Adipose tissue (tissue), 3 donors: ENCODE data around the gene SNX20. TPM values are rescaled to one million over a fixed set of nuclear protein-coding genes. Genes with fewer than 3 reads are reported as not detected.

Source experiments
- H3K27ac ChIP-seq: one replicate; pipeline ENCODE4 v1.5.1; 2013; ENCODE audit warnings: low read depth, low read length
- WGBS, 3 donors: extraction: QIAGEN DNeasy Blood & Tissue Kit; methylation state at CpG; one replicate each; pipeline ENCODE4 v1.1.7; 2013; 5-methylcytosine and 5-hydroxymethylcytosine counted together
- polyA plus RNA-seq, 3 donors: library from polyadenylated mRNA; stranded (reverse); fragments of 200-250 nt; gene quantifications; one replicate each; pipeline ENCODE4 v1.2.3, GENCODE V29; 2013
- donor health status: healthy with polysubstance abuse.
- donor health status: Bipolar disorder and iron deficiency.
- donor health status: healthy.

The SNX20 gene, protein sequence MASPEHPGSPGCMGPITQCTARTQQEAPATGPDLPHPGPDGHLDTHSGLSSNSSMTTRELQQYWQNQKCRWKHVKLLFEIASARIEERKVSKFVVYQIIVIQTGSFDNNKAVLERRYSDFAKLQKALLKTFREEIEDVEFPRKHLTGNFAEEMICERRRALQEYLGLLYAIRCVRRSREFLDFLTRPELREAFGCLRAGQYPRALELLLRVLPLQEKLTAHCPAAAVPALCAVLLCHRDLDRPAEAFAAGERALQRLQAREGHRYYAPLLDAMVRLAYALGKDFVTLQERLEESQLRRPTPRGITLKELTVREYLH
- polyA plus RNA-seq = 1 to 10 TPM in 2 of 3 donors, under 1 TPM in 1; 0.35 to 3.8 (median 1.8) TPM

DNA sequence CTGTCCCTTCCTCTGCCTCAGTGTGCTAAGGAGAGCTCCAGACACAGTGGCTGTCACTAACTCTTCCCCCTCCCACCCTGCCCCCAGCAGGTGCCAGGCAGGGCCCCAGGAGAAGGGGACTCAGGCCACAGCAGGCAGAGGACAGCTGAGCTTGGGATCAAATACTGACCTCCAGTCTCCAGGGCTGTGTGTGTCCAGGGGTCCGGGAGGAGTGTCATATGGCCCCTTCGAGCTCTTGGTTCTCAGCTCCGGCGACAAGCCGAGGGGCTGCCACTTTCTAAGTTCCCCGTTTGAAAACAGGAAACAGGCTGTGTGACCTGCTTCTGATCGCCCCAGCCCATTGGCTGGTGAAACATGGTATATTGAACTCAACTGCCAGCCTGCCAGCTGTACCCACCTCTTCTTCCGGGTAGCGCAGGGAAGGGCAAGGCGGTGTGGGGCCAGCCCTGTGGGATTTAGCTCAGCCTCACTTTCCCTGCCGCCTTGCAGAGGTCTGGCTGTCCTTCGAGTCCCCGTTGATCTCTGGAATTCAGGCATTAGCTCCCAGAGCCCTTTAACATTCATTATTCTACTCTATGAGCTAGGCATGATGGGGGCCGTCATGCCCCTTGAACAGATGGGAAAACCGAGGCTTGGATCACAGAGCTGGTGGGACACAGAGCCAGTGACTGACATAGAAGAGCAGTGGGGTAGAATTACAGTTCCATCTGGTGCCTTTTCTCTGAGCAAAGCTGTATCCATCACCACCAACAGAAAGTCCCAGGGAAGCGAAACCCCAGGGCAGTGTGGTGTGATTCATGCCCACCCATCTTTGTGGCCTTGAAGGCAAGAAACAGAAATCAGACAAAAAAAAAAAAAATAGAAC is at the start of gene SNX20:
Gene SNX20 (minus strand): TSS at position 292 of the 865 bp plus-strand sequence. CDS start 3,786 bp downstream, outside the sequence.
- no peak within 1 kb of the TSS for H3K27ac ChIP-seq
- 46 to 77% (median 52%) methylated on average over 16 of the region's 16 CpGs for WGBS, 3 donors

DNA sequence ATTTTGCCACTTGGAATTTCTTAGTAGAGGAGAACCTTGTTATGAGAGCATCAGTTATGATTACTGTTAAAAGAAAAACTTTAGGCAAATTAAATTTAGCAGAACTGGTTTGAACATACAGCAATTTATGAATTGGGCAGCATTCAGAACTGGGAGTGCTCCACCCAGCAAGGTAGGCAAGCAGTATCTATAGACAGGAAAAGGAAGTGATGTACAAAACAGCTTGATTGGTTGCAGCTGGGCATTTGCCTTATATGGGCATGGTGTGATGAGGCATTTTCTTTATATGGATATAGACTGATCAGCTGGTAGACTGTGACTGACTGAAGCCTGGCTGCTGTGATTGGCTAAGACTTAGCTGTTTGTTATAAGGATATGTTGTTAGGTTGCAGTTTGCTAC is 43.2 kb upstream of the SNX20 start:
- H3K27ac ChIP-seq = no peak overlapping the region

DNA sequence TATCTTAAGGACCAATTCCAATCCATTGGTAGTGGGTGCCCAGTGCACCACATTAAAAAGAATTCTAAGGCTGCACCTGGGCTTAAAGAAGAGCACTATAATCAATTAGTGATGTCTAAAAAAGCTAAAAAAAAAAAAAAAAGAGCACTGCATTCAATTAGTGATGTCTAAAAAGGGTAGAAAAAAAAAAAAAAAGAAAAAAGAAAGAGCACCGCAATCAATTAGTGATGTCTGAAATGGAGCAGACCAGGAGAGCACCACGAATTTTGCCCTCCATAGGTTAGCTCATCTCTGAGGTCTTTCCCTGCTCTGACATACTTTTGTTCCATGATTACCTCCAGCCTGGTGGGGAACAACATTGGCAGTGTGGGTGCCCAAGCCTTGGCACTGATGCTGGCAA is 41.8 kb upstream of the SNX20 start:
- 86 to 95% (median 89%) methylated on average over 2 of the region's 2 CpGs for WGBS, 3 donors
- H3K27ac ChIP-seq = no peak overlapping the region

DNA sequence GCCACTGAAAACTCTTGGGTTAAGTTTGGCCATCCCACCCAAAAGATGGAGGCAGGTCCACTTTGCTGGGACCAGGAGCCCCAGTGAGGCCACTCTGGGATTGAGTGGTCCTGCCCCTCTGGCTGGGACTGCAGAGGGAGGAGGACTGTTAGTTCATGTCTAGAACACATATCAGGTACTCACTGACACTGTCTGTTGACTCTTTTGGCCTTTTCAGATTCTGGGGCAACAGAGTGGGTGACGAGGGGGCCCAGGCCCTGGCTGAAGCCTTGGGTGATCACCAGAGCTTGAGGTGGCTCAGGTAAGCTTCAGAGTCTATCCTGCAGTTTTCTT is 41.3 kb upstream of the SNX20 start:
- 91 to 100% (median 92%) methylated on average over 1 of the region's 1 CpG for WGBS, 3 donors

DNA sequence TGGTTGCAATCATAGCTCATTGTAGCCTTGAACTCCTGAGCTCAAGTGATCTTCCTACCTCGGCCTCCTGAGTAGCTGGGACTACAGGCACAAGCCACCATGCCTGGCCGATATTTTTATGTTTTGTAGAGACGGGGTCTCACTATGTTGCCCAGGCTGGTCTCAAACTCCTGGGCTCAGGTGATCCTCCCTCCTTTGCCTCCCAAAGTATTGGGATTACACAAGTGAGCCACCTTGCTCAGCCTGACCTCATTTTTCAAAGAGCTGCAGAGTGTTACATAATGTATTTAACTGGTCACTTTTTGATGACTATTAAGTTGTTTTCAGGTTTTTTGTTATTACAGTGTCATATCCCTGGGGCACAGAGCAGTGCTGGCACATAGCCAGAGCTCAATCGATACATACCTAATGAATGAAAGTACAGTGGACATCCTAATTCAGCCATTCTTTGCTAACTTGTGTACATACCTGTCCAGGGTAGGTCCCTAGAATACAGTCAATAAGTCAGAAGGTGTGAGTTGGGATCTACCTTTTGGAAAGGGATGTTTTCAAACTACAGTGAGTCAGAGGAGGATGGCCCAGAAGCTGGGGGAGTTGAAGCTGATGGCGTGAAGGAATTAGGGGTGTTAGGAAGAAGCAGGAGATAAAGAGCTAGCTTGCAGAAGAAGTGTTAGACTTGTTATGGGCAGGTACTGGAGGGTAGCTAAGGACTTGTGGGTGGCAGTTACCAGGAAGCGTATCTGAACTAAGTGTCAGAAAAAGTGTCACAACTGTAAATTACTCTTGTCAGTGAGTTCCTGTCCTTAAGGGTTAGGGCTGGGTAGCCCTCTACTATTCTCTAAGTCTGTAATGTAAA is 40.7 kb upstream of the SNX20 start:
- H3K27ac ChIP-seq = no peak overlapping the region
- WGBS, 3 donors = 82 to 85% (median 83%) methylated on average over 6 of the region's 6 CpGs

More for the DNA sequence above, 41.3 kb upstream of the SNX20 start:
- no peak overlapping the region for H3K27ac ChIP-seq

DNA sequence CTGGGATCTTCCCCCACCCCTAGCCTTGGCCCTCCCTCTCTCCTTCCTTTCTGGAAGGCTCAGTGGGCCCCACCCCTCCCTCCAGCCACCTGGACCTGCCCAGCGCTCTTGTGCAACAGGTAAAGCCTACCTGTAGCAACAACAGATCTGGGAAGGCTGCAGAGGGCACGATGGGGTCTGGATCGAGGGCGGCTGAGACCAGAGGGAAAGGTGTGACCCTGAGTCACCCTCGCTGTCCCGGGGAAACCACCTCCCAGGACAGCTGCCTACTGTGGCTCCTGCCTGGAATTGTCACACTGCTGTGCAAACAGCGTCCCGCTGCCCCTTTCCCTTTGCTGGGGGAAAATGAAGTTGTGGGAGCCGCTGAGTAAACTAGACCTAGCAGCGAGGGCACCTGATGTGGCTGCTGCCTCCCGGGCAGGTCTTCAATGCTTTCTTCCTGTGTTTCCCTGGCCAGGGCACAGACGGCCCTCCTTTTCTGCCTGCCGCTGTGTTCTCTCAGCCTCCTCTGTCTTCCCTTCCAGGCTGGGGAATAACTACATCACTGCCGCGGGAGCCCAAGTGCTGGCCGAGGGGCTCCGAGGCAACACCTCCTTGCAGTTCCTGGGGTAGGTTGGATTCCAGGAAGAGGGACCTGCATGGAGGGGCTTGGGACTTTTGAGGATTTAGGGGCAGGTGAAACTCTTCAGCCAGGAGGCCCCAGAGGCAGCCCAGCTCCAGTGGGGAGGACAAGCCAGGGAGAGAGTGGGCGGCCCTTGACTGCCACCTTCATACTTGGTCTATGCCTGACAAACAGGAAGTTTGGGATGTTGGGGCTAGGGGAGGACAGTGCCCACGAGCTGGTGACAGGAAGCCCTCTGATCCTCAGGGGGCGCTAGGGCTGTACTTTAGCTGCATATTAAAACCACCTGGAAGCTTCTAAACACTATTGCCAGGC is 38.6 kb upstream of the SNX20 start:
- 51 to 79% (median 67%) methylated on average over 20 of the region's 20 CpGs for WGBS, 3 donors
- H3K27ac ChIP-seq = no peak overlapping the region

DNA sequence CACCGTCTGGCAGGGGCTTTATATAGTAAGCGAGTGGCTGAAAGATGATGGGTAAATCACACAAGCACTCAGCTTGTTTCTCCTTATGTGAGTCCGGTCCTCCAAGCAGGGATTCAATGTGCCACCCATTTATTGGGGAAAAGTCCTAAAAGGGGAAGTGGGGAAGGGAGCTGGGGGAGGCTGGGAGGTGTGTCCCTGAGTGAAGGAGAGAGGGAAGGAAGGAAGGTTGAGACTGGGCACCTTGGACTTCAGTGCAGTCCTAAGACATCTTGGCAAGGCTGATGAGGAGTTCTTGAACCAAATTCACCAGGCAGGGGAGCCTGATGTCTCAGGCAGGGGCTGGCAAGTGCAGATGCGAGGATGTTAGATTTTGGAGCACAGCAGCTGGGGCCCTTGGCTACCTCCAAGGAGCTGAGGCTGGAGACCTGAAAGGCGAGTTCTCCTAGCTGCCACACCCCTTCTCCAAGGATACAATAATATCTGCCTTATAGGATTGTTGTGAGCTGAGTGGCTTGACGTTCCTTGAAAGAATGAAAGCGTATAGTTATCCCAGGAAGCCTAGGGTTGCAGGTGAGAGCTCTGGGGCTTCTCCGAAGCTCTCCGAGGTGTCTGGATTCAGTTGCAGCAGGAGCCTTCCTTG is 37.8 kb upstream of the SNX20 start:
- 63 to 85% (median 81%) methylated on average over 9 of the region's 9 CpGs for WGBS, 3 donors
- H3K27ac ChIP-seq = no peak overlapping the region

DNA sequence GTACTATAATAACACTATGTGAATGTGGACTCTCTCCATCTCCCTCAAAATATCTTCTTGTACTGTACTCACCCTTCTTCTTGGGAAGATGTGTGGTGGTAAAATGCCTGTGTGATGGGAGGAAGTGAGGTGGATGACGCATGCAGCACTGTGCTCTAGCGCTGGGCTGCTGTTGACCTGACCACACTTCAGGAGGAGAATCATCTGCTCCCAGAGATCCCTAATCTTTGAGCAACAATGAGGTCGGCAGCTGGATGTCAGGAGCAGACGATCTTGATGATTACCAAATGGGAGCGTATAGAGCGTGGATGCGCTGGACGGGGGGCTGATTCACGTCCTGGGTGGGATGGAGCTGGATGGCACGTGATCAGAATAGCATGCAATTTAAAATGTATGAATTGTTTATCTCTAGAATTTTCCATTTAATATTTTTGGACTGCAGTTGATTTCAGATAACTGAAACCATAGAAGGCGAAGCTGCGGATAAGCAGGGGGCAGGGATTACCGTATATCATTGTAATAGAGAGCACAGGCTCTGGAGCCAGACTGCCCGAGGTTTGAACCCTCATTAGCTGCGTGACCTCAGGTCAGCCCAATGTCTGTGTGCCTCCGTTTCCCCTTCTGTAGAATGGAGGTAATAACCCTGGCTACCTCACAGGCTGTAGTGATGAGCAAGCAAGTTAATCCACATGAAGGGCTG is 37.1 kb upstream of the SNX20 start:
- 60 to 78% (median 63%) methylated on average over 16 of the region's 16 CpGs for WGBS, 3 donors
- no peak overlapping the region for H3K27ac ChIP-seq

DNA sequence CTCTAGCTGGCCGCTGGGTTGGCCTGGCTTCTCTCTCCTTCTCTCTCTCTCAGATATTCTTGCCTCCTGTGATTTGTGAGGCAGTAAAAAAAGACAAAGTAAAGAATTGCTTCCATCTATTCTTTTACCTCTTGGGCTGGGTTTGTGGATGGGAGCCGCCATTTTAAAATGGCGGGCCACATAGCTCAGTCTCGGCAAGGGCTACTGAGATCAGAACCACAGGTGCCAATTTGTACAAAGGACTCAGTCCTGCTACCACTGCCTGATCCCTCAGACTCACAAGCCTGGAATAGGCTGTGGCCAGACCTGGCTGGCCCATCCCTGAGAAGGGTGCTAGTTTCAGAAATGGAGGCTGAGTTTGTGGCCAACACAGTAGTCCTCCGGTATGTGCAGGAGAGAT is 36.4 kb upstream of the SNX20 start:
- H3K27ac ChIP-seq = no peak overlapping the region
- 87 to 97% (median 90%) methylated on average over 5 of the region's 5 CpGs for WGBS, 3 donors

DNA sequence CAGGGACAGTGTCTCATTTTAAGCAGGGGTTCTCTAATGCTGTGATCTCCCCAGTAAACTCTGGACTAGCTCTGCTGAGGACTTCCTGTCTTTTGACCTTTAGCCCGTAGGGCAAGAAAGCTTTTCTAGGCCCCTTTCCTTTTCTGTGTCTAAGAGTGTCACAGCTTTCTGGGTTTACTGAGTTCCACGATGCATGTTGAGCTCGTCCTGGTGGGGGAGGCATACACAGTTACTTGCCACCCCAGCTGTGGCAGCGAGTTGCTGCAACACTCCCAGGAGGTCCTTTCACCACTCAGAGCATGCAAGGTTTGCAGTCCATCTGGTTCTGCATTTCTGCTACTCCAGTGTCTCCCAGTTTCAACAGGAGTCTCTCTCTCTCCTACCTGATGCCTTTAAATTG is 36.0 kb upstream of the SNX20 start:
- H3K27ac ChIP-seq = no peak overlapping the region
- WGBS, 3 donors = 51 to 73% (median 63%) methylated on average over 4 of the region's 4 CpGs

DNA sequence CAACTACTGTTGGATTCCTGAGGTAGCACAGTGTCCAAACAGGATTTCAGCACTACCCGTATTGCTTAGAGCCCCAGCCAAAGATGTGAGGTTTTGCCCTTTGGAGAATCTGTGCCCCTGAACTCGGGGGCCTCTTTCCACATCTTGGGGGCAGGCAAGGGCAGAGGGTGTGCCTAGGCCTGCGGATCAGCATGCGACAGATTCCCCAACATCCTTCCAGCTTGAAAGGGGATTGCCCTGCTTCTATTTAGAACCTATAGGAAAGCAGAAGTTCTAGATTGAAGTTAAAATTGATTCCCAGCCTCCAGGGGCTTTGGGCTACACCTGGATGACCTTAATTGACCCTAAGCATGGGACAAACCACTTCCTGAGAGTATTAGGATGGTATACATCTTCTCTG is 31.8 kb upstream of the SNX20 start:
- WGBS, 3 donors = 41 to 83% (median 56%) methylated on average over 4 of the region's 4 CpGs
- no peak overlapping the region for H3K27ac ChIP-seq

DNA sequence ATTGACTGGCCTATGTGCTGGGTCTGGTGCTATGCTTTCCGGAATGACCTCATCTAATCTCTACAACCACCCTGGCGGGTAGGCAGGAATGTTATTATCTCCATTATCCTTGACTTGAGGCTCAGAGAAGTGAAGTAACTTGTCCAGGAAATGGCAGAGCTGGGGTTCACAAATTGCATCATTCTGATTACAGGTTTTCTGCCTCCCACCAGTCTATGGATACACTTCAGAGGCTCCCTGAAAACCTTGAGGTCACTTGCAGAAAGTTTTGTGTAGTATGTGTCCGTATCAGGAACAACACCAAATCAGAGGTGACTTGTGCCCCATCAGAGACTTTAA is 31.4 kb upstream of the SNX20 start:
- H3K27ac ChIP-seq = no peak overlapping the region
- whole genome bisulfite sequencing, 3 donors = 43 to 68% (median 61%) methylated on average over 3 of the region's 3 CpGs

DNA sequence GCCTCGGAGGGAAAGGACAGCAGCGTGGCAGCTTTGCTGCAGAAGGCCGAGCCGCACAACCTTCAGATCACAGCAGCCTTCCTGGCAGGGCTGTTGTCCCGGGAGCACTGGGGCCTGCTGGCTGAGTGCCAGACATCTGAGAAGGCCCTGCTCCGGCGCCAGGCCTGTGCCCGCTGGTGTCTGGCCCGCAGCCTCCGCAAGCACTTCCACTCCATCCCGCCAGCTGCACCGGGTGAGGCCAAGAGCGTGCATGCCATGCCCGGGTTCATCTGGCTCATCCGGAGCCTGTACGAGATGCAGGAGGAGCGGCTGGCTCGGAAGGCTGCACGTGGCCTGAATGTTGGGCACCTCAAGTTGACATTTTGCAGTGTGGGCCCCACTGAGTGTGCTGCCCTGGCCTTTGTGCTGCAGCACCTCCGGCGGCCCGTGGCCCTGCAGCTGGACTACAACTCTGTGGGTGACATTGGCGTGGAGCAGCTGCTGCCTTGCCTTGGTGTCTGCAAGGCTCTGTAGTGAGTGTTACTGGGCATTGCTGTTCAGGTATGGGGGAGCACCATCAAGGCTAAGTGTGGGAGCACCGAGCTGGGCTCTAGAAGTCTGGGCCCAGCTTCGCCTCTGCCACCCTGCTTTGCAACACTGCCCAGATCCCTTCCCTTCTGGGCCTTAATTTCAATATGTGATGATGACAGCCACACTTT is 30.9 kb upstream of the SNX20 start:
- 79 to 80% (median 79%) methylated on average over 25 of the region's 25 CpGs for WGBS, 3 donors
- H3K27ac ChIP-seq = no peak overlapping the region

DNA sequence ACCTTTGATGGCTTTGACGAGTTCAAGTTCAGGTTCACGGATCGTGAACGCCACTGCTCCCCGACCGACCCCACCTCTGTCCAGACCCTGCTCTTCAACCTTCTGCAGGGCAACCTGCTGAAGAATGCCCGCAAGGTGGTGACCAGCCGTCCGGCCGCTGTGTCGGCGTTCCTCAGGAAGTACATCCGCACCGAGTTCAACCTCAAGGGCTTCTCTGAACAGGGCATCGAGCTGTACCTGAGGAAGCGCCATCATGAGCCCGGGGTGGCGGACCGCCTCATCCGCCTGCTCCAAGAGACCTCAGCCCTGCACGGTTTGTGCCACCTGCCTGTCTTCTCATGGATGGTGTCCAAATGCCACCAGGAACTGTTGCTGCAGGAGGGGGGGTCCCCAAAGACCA is 29.9 kb upstream of the SNX20 start:
- H3K27ac ChIP-seq = no peak overlapping the region
- WGBS, 3 donors = 89 to 95% (median 94%) methylated on average over 21 of the region's 21 CpGs

DNA sequence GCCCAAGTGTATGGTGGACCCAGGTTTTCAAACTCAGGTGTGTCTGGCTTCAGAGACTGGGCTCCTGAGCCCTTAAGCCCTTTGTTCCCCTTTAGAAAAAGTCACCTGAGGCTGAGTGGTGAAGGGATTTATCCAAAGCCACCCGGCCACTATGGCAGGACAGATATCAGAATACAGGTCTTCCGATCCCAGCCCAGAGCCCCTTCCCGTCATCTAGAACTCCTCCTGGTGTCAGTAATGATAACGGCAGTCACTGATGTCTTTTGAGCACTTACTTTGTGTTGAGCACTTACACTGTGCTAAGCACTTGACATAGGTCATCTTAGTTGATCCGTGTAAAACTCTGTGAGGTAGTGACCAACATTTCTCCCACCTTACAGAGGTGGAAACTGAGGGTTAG is 28.9 kb upstream of the SNX20 start:
- H3K27ac ChIP-seq = no peak overlapping the region
- WGBS, 3 donors = 73 to 90% (median 90%) methylated on average over 5 of the region's 5 CpGs

DNA sequence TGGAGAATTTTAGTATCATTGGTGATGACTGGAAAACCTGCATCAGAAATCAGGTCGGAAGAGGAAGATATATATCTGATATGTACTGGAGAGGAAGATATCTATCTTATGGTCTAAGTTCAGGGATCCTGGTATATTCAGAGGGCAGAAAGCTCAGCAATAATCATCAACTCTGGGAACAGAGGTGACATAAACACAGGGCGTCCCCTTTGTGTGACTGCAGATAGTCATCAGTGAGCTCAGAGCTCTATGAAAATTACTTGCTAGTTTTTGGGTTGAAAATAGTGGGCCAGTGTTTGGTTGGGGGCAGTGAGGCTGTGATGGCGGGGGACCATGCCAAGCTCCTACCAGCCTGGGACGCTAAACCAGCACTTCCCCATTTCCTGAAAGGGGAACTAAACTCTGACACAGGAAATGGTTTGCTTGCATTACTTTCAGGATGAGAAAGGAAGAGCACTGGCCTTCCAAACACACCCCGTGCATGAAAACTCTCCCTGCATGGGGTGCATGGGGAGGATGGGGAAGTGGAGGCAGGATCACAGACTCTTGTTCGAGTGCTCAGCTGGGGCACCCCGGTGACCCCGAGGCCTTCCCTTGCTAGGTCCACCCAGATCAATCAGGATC is 28.1 kb upstream of the SNX20 start:
- WGBS, 3 donors = 48 to 68% (median 52%) methylated on average over 8 of the region's 8 CpGs
- H3K27ac ChIP-seq = no peak overlapping the region
